Activated CD4-positive, alpha-beta T cell treated with anti-CD3 and anti-CD28 coated beads, Interleukin-2, amount 50 U/mL, for 48 hours (primary cell): ENCODE measurements around the gene ABHD11.
"Not testable (repeated sequence)": the region's sequence is repeated elsewhere in the genome, so short reads cannot be mapped to it uniquely, and the experiment has no call there.

ENCODE experiments used
- DNase-seq, 2 experiments: peaks; one replicate each; pipeline ENCODE4 v3.0.0-alpha.2; 2020

Gene ABHD11

GRCh38 chr7:73738612-73739386, at the start of gene ABHD11:
TSS of gene ABHD11 (minus strand) at chr7:73738802. CDS start at chr7:73738770, 32 bp downstream.
- DNase-seq, result peak; percentile 99 to 100

GRCh38 chr7:73787786-73788048, 49.1 kb upstream of the ABHD11 start:
- DNase-seq, result not testable (repeated sequence)

GRCh38 chr7:73786588-73786987, 48.0 kb upstream of the ABHD11 start:
- no peak for DNase-seq

GRCh38 chr7:73779517-73779916, 40.9 kb upstream of the ABHD11 start:
- DNase-seq, result no peak

GRCh38 chr7:73778801-73779389, 40.3 kb upstream of the ABHD11 start:
- no peak for DNase-seq

- DNase-seq, result no peak
Observed at GRCh38 chr7:73774923-73775322, 36.3 kb upstream of the ABHD11 start.

GRCh38 chr7:73773700-73774517, 35.3 kb upstream of the ABHD11 start:
- no peak for DNase-seq

- DNase-seq, result no peak
Observed at GRCh38 chr7:73770860-73771670, 32.5 kb upstream of the ABHD11 start.

- DNase-seq, result peak in 1 of 2 experiments; percentile 24
Observed at GRCh38 chr7:73770002-73770859, 31.6 kb upstream of the ABHD11 start, which contains the start of gene CLDN3. TSS of gene CLDN3 (minus strand) at chr7:73770270. CDS start at chr7:73770049, 221 bp downstream.

GRCh38 chr7:73769481-73770001, 30.9 kb upstream of the ABHD11 start:
- DNase-seq, result no peak

- DNase-seq, result no peak
Observed at GRCh38 chr7:73768641-73769480, 30.3 kb upstream of the ABHD11 start.

GRCh38 chr7:73766556-73767229, 28.1 kb upstream of the ABHD11 start:
- peak in 1 of 2 experiments; percentile 11 for DNase-seq

- DNase-seq, result no peak
Observed at GRCh38 chr7:73762659-73762999, 24.0 kb upstream of the ABHD11 start.

GRCh38 chr7:73761854-73762658, 23.5 kb upstream of the ABHD11 start:
- DNase-seq, result no peak

GRCh38 chr7:73758581-73759138, 20.1 kb upstream of the ABHD11 start:
- no peak for DNase-seq

- DNase-seq, result no peak
Observed at GRCh38 chr7:73749931-73750776, 11.6 kb upstream of the ABHD11 start.

GRCh38 chr7:73746378-73746777, 7.8 kb upstream of the ABHD11 start:
- no peak for DNase-seq
